Glutamatergic neuron (in vitro differentiated cells): ENCODE results near the gene SLF2. TPM values are rescaled to one million over a fixed set of nuclear protein-coding genes. Genes with fewer than 3 reads are reported as not detected.

Experiments used
- DNase-seq: peaks from one replicate; pipeline ENCODE4 v3.0.0; 2022
- H3K27ac Mint-ChIP-seq: one replicate; pipeline ENCODE4 v1.8.0; 2020; ENCODE audit warnings: mild to moderate bottlenecking, mixed read lengths, inconsistent platforms; ENCODE audit not compliant: unreplicated experiment
- H3K27me3 Mint-ChIP-seq: one replicate; pipeline ENCODE4 v1.8.0; 2020; ENCODE audit warnings: mild to moderate bottlenecking, moderate library complexity, mixed read lengths, inconsistent platforms; ENCODE audit not compliant: unreplicated experiment
- H3K36me3 Mint-ChIP-seq: one replicate; pipeline ENCODE4 v1.8.0; 2020; ENCODE audit warnings: mild to moderate bottlenecking, mixed read lengths, inconsistent platforms; ENCODE audit not compliant: unreplicated experiment
- H3K4me1 Mint-ChIP-seq: one replicate; pipeline ENCODE4 v1.8.0; 2020; ENCODE audit warnings: mild to moderate bottlenecking, low read depth, mixed read lengths, inconsistent platforms; ENCODE audit not compliant: unreplicated experiment
- H3K4me3 Mint-ChIP-seq: one replicate; pipeline ENCODE4 v1.8.0; 2020; ENCODE audit warnings: mild to moderate bottlenecking, mixed read lengths, inconsistent platforms; ENCODE audit not compliant: unreplicated experiment
- H3K9me3 Mint-ChIP-seq: one replicate; pipeline ENCODE4 v1.8.0; 2020; ENCODE audit warnings: mild to moderate bottlenecking, moderate library complexity, mixed read lengths, inconsistent platforms; ENCODE audit not compliant: unreplicated experiment
- total RNA-seq: library from RNA; stranded (reverse); fragmentation: NEBNext Ultra II Directional; extraction: Animal tissue kit (Norgen Biotek cat#: 25700); gene quantifications from one replicate; pipeline ENCODE4 v1.2.1, GENCODE V29; 2021; ENCODE audit not compliant: unreplicated experiment
- TF ChIP-seq, protein P1 (sequence below): fragments of 200-600 bp; sonication (generic); IDR thresholded peaks from one replicate; pipeline ENCODE4 v1.5.0; 2021; ENCODE audit not compliant: partially characterized antibody, unreplicated experiment

Gene SLF2
- total RNA-seq, 1 donor from 2014 or later = 35.9 TPM

DNA sequence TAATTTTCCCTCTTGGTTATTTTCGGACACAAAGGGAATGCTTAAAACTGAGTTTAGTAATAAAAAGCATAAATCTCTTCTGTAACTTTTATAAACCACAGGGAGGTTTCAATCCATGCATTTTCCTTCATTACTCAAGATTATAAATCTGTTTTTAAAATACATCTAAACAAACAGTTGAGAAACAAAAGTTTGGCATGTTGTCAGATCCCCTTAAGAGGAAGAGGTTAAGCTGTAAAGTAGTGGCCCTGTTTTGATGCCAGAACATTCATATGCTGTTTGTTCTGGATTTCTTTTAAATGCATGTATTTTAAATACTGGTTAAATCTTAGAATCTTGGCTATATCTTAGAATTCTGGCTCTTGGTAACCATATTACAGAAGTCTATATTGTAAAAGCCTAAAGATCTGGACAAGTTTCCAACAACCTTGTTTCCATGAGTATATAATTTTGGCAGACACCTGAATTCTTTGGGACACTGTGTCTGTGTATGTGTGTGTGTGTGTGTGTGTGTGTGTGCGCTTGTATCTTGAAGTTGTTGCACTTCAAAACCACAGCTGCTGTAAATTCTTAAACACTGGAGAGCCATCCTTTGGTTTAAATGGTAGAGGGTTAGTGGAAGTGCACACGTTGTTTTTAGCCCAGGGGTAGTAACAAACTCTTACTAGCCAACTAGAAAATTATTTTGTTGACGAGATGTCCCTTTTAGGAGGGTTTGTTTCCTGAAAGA is 49.8 kb downstream of the SLF2 start:
- no peak for DNase-seq
- Mint-ChIP-seq H3K4me1 (no peaks in the 10 kb centered on the region), H3K36me3 (no peaks in the 10 kb centered on the region), H3K27ac (no peak overlapping the region), H3K4me3 (no peak overlapping the region), H3K27me3 (no peaks in the 10 kb centered on the region), H3K9me3 (no peaks in the 10 kb centered on the region)
- TF ChIP-seq, protein P1, sequence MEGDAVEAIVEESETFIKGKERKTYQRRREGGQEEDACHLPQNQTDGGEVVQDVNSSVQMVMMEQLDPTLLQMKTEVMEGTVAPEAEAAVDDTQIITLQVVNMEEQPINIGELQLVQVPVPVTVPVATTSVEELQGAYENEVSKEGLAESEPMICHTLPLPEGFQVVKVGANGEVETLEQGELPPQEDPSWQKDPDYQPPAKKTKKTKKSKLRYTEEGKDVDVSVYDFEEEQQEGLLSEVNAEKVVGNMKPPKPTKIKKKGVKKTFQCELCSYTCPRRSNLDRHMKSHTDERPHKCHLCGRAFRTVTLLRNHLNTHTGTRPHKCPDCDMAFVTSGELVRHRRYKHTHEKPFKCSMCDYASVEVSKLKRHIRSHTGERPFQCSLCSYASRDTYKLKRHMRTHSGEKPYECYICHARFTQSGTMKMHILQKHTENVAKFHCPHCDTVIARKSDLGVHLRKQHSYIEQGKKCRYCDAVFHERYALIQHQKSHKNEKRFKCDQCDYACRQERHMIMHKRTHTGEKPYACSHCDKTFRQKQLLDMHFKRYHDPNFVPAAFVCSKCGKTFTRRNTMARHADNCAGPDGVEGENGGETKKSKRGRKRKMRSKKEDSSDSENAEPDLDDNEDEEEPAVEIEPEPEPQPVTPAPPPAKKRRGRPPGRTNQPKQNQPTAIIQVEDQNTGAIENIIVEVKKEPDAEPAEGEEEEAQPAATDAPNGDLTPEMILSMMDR = no peak

DNA sequence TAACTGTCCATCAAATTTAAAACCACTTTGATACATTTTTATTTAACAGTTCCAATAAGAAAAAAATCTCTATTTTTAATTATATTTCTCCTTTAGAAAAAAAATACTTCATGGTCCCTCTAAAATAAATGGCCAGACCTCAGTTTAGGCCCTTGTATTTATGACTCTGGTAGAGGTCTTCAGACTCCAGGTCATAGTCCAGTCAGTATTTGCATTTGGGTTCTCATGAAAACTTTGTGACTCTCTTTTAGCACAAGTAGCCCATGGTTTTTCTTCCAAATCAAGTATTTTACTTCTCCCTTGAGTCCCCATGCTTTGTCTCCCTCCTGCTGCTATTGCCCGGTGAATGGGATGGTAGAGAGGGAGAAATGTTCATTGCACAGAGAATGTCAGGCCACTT is 51.1 kb downstream of the SLF2 start:
- peaks cover 6% of the 10 kb centered on the region for H3K9me3 Mint-ChIP-seq
- no peak overlapping the region for H3K4me3 Mint-ChIP-seq
- DNase-seq = no peak
- peaks cover 5% of the 10 kb centered on the region for H3K27me3 Mint-ChIP-seq
- H3K27ac Mint-ChIP-seq = no peak overlapping the region
- H3K36me3 Mint-ChIP-seq = no peaks in the 10 kb centered on the region
- H3K4me1 Mint-ChIP-seq = no peaks in the 10 kb centered on the region
- TF ChIP-seq, protein P1 = no peak

DNA sequence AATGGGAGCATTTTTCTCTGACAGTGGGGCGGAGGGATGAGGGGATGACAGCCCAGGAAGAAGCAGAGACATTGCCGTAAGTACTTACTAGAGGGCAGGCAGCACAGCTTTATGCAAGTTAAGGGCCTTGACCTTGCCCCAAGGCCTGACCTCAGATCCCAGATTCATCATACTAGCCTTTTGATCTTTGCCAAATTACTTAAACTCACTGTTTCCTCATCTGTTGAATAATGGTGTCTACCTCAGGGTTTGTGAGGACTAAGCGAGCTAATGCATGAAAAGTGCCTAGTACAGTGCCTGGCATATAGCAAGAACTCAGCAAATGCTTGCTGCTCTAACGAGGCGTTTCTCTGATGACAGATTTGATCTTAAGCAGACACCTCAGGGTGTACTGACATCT is 53.1 kb downstream of the SLF2 start:
- H3K27ac Mint-ChIP-seq = no peak overlapping the region

DNA sequence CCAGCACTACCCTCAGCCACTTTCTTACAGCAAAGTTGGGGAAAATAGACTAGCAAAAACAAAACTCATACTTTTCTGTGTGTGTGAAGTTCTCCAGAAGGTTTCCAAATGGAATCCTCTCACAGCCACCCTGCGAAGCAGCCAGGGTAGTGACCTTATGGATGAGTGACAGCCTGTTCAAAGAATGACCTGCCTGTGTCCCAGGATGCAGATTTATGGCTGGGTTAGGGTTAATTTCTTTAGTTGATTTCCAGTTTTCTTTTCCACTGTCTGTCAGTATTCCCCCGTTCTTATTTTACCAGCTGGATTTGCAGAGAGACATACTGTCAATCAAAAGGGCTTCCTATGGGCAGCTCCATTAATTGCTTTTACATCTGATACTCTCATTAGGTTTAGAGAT is 54.1 kb downstream of the SLF2 start:
- H3K36me3 Mint-ChIP-seq = no peaks in the 10 kb centered on the region
- H3K4me3 Mint-ChIP-seq = no peak overlapping the region
- TF ChIP-seq, protein P1 = no peak
- H3K9me3 Mint-ChIP-seq = peaks cover 8% of the 10 kb centered on the region
- H3K27me3 Mint-ChIP-seq = peaks cover 5% of the 10 kb centered on the region
- H3K4me1 Mint-ChIP-seq = peaks cover 13% of the 10 kb centered on the region
- DNase-seq = no peak
- no peak overlapping the region for H3K27ac Mint-ChIP-seq

More for the DNA sequence above, 53.1 kb downstream of the SLF2 start:
- H3K9me3 Mint-ChIP-seq = peaks cover 6% of the 10 kb centered on the region
- no peak overlapping the region for H3K4me3 Mint-ChIP-seq
- no peaks in the 10 kb centered on the region for H3K36me3 Mint-ChIP-seq
- peaks cover 5% of the 10 kb centered on the region for H3K27me3 Mint-ChIP-seq
- H3K4me1 Mint-ChIP-seq = peaks cover 6% of the 10 kb centered on the region
- TF ChIP-seq, protein P1 = no peak
- no peak for DNase-seq

DNA sequence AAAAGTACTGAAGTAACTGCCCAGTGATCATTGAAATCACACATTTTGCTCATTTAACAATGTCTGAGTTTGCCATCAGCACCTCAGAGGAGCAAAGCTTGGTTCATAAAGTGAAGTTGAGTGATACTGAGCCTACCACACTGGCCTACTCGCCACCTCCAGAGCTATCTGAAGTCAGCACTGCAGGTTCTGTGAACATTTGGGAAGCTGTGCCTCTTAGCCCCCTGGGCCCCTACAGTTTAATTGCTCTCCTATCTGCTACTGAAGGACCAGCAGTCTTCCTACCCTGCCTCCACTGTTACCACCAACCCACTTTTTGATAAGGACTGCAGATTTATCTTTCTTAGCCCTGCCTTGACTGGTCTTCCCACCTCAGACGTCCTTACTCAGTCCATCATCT is 54.6 kb downstream of the SLF2 start:
- Mint-ChIP-seq H3K27me3 (peaks cover 5% of the 10 kb centered on the region), H3K4me1 (peaks cover 13% of the 10 kb centered on the region), H3K9me3 (peaks cover 8% of the 10 kb centered on the region), H3K4me3 (no peak overlapping the region), H3K36me3 (no peaks in the 10 kb centered on the region), H3K27ac (no peak overlapping the region)
- DNase-seq = no peak
- TF ChIP-seq, protein P1 = no peak
